Mesendoderm (in vitro differentiated cells): Measurements from ENCODE around the gene KCNJ6.
A peak's percentile ranks its signal among the peaks of the same experiment; 100 is the strongest.

Experiments used
- DNase-seq: peaks from one replicate; pipeline ENCODE4 v3.0.0; 2013
- H2AK5ac ChIP-seq: 2 replicates; pipeline ENCODE4 v1.6.1; 2013; ENCODE audit warnings: low read length, inconsistent platforms
- H2BK120ac ChIP-seq: 2 replicates; pipeline ENCODE4 v1.6.1; 2013; ENCODE audit warnings: low read depth, mild to moderate bottlenecking, low read length, moderate library complexity, mixed read lengths
- H2BK15ac ChIP-seq: replicated peaks from 2 replicates; pipeline ENCODE4 v1.6.1; 2013; ENCODE audit warnings: low read depth, mild to moderate bottlenecking, moderate library complexity
- H2BK5ac ChIP-seq: 2 replicates; pipeline ENCODE4 v1.6.1; 2013; ENCODE audit warnings: low read length, inconsistent platforms
- H3K18ac ChIP-seq: 2 replicates; pipeline ENCODE4 v1.6.1; 2013; ENCODE audit warnings: mild to moderate bottlenecking, low read length, mixed read lengths
- H3K23ac ChIP-seq: one replicate; pipeline ENCODE4 v1.6.1; 2013; ENCODE audit warnings: low read length
- H3K27ac ChIP-seq: 2 replicates; pipeline ENCODE4 v1.5.1; 2013; ENCODE audit warnings: low read depth, mild to moderate bottlenecking, inconsistent platforms, low read length, moderate library complexity
- H3K27me3 ChIP-seq: 2 replicates; pipeline ENCODE4 v1.6.1; 2013; ENCODE audit warnings: low read length, control low read depth, mild to moderate bottlenecking, inconsistent platforms; ENCODE audit not compliant: insufficient read depth, poor library complexity
- H3K36me3 ChIP-seq: 2 replicates; pipeline ENCODE4 v1.6.1; 2013; ENCODE audit warnings: low read length, inconsistent platforms; ENCODE audit not compliant: control insufficient read depth, insufficient read depth
- H3K4ac ChIP-seq: one replicate; pipeline ENCODE4 v1.6.1; 2013; ENCODE audit warnings: low read depth, mild to moderate bottlenecking, low read length, moderate library complexity
- H3K4me1 ChIP-seq: 2 replicates; pipeline ENCODE4 v1.6.1; 2013; ENCODE audit warnings: low read depth, low read length, inconsistent platforms; ENCODE audit not compliant: control insufficient read depth
- H3K4me2 ChIP-seq: 2 replicates; pipeline ENCODE4 v1.6.1; 2013; ENCODE audit warnings: low read length
- H3K4me3 ChIP-seq: 2 replicates; pipeline ENCODE4 v1.5.1; 2013; ENCODE audit warnings: mild to moderate bottlenecking, low read length
- H3K56ac ChIP-seq: one replicate; pipeline ENCODE4 v1.6.1; 2013; ENCODE audit warnings: low read length
- H3K79me1 ChIP-seq: 2 replicates; pipeline ENCODE4 v1.6.1; 2013; ENCODE audit warnings: low read length, inconsistent platforms
- H3K79me2 ChIP-seq: 2 replicates; pipeline ENCODE4 v1.6.1; 2013; ENCODE audit warnings: mild to moderate bottlenecking, low read length; ENCODE audit not compliant: control insufficient read depth, insufficient read depth
- H3K9ac ChIP-seq: 2 replicates; pipeline ENCODE4 v1.6.1; 2013; ENCODE audit warnings: low read length, inconsistent platforms
- H4K5ac ChIP-seq: one replicate; pipeline ENCODE4 v1.6.1; 2013; ENCODE audit warnings: low read length
- H4K8ac ChIP-seq: one replicate; pipeline ENCODE4 v1.6.1; 2013; ENCODE audit warnings: low read depth, mild to moderate bottlenecking, control low read depth, low read length, moderate library complexity
- WGBS: extraction: QIAGEN DNeasy Blood & Tissue Kit; methylation state at CpG from one replicate; pipeline ENCODE4 v1.1.7; 2013; ENCODE audit warnings: low lambda C conversion rate, missing lambda C conversion rate; ENCODE audit not compliant: insufficient coverage; ENCODE audit errors: extremely low coverage; 5-methylcytosine and 5-hydroxymethylcytosine counted together

Gene KCNJ6

GRCh38 chr21:37862536-37862935 is 53.7 kb downstream of the KCNJ6 start:
- H3K23ac ChIP-seq, result no peak overlapping the region
- H3K9ac ChIP-seq, result no peak overlapping the region
- H2BK5ac ChIP-seq, result no peak overlapping the region
- H3K27me3 ChIP-seq, result no peaks in the 10 kb centered on the region
- H3K27ac ChIP-seq, result no peak overlapping the region
- no peaks in the 10 kb centered on the region for H3K79me1 ChIP-seq
- H3K4me2 ChIP-seq, result no peak overlapping the region
- no peak overlapping the region for H2BK120ac ChIP-seq
- no CpG with 5 or more reads among the region's 2 CpGs for WGBS
- H4K5ac ChIP-seq, result no peak overlapping the region
- H3K36me3 ChIP-seq, result no peaks in the 10 kb centered on the region
- H3K4me3 ChIP-seq, result no peak overlapping the region
- no peaks in the 10 kb centered on the region for H3K4me1 ChIP-seq
- no peak overlapping the region for H3K4ac ChIP-seq
- H3K56ac ChIP-seq, result no peak overlapping the region
- no peak overlapping the region for H2AK5ac ChIP-seq
- peak; percentile 47 for DNase-seq
- H2BK15ac ChIP-seq, result no peak overlapping the region
- no peak overlapping the region for H4K8ac ChIP-seq
- no peaks in the 10 kb centered on the region for H3K79me2 ChIP-seq
- H3K18ac ChIP-seq, result no peak overlapping the region

GRCh38 chr21:37861561-37861960 is 54.7 kb downstream of the KCNJ6 start:
- Histone ChIP-seq H3K27ac (no peak overlapping the region), H3K9ac (no peak overlapping the region), H3K18ac (no peak overlapping the region), H3K4me3 (no peak overlapping the region), H2BK120ac (no peak overlapping the region), H3K79me1 (no peaks in the 10 kb centered on the region), H3K79me2 (no peaks in the 10 kb centered on the region), H3K23ac (no peak overlapping the region), H2AK5ac (no peak overlapping the region), H3K36me3 (no peaks in the 10 kb centered on the region), H3K4ac (no peak overlapping the region), H4K5ac (no peak overlapping the region), H4K8ac (no peak overlapping the region), H3K4me2 (no peak overlapping the region), H3K56ac (no peak overlapping the region), H2BK15ac (no peak overlapping the region), H2BK5ac (no peak overlapping the region), H3K4me1 (no peaks in the 10 kb centered on the region), H3K27me3 (no peaks in the 10 kb centered on the region)
- WGBS, result no CpG with 5 or more reads among the region's 2 CpGs
- no peak for DNase-seq

- H3K79me1 ChIP-seq, result no peaks in the 10 kb centered on the region
- no peak overlapping the region for H3K4me3 ChIP-seq
- no peak overlapping the region for H3K18ac ChIP-seq
- no peaks in the 10 kb centered on the region for H3K79me2 ChIP-seq
- H2BK120ac ChIP-seq, result no peak overlapping the region
- H2BK15ac ChIP-seq, result no peak overlapping the region
- H3K23ac ChIP-seq, result no peak overlapping the region
- H3K56ac ChIP-seq, result no peak overlapping the region
- H3K27ac ChIP-seq, result no peak overlapping the region
- H3K36me3 ChIP-seq, result no peaks in the 10 kb centered on the region
- no peak overlapping the region for H3K4me2 ChIP-seq
- H2BK5ac ChIP-seq, result no peak overlapping the region
- no CpG with 5 or more reads among the region's 2 CpGs for WGBS
- no peak overlapping the region for H4K8ac ChIP-seq
- H3K4me1 ChIP-seq, result no peaks in the 10 kb centered on the region
- no peak overlapping the region for H3K4ac ChIP-seq
- no peak overlapping the region for H2AK5ac ChIP-seq
- H4K5ac ChIP-seq, result no peak overlapping the region
- H3K9ac ChIP-seq, result no peak overlapping the region
- H3K27me3 ChIP-seq, result no peaks in the 10 kb centered on the region
- no peak for DNase-seq
These were observed 55.8 kb downstream of the KCNJ6 start for GRCh38 chr21:37860416-37860815.

DNA sequence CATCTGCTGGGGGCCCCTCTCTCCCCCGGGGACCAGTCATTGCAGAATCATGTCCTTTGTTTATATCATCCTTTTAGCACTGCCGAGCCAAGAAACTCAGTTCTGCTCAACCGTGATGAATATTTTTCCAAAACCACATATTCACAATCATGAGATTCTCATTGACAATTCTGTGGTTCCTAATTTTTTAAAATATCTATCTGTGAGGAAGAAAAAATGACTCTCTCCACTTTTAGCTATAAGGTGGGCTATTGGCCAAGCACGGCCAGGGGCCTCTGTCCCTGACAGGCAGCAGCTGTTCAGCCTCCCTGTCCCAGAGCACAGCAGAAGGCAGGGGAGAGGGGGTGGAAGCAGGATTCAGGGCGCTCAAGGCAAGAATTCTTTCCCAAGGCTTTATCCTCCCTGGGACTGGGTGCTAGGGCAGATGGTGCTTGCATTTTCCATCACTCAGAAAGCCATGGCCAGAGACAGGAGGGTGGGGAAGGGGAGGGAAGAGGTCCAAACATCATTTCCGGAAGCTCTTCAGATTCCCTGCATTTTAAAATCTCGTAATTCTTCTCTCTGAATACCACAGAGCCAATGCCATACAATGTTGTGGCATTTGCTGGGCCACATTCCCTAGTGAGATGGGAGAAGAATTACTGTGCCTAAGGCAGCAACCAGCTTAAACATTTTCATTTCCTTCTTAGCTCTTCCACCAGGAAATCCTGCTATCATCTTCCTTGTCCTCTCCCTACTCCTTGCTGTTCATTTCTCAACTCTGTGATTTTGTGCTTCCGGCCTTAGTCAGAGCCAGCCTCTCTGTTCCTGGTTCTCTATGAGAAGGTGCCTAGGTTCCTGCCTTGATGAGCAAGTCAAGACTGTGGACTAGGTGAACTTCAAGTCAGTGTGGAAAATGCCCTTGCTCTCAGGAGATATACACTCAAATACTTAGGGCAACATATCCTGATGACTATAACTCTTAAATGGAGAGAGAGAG is 60.3 kb downstream of the KCNJ6 start:
- H3K4me2 ChIP-seq, result no peak overlapping the region
- no peak overlapping the region for H3K23ac ChIP-seq
- DNase-seq, result no peak
- no peak overlapping the region for H4K8ac ChIP-seq
- H3K79me1 ChIP-seq, result no peaks in the 10 kb centered on the region
- no peaks in the 10 kb centered on the region for H3K36me3 ChIP-seq
- no peak overlapping the region for H3K27ac ChIP-seq
- H2AK5ac ChIP-seq, result no peak overlapping the region
- H3K9ac ChIP-seq, result no peak overlapping the region
- no peaks in the 10 kb centered on the region for H3K27me3 ChIP-seq
- H2BK120ac ChIP-seq, result no peak overlapping the region
- no peak overlapping the region for H2BK15ac ChIP-seq
- WGBS, result no CpG with 5 or more reads among the region's 8 CpGs
- no peak overlapping the region for H3K18ac ChIP-seq
- H3K79me2 ChIP-seq, result no peaks in the 10 kb centered on the region
- H4K5ac ChIP-seq, result no peak overlapping the region
- H3K4ac ChIP-seq, result no peak overlapping the region
- no peak overlapping the region for H3K4me3 ChIP-seq
- H3K4me1 ChIP-seq, result no peaks in the 10 kb centered on the region
- no peak overlapping the region for H2BK5ac ChIP-seq
- no peak overlapping the region for H3K56ac ChIP-seq

DNA sequence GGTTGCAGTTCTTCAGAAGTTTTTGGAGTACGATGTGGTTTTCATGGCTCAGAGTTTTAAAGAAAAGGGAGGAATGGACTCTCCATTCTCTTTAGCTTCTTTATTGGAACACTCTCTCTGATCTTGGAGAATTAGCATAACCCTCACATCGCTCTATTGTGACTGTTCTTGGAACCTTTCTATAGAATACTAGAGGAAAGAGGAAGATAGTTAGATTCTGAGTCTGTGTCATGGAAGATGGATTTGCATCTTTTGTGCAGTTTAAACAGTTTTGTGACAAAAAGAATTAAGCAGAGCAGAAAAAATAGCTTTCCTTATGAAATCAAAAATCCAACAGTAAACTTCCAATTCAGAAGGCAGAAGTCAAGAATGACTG is 61.0 kb downstream of the KCNJ6 start:
- WGBS, result no CpG with 5 or more reads among the region's 2 CpGs

More for the DNA sequence above, 61.0 kb downstream of the KCNJ6 start:
- Histone ChIP-seq H3K4me3 (no peak overlapping the region), H3K27me3 (no peaks in the 10 kb centered on the region), H4K5ac (no peak overlapping the region), H3K23ac (no peak overlapping the region), H3K9ac (no peak overlapping the region), H2BK15ac (no peak overlapping the region), H3K18ac (no peak overlapping the region), H3K56ac (no peak overlapping the region), H3K4me2 (no peak overlapping the region), H3K4ac (no peak overlapping the region), H4K8ac (no peak overlapping the region), H3K79me2 (no peaks in the 10 kb centered on the region), H2AK5ac (no peak overlapping the region), H2BK120ac (no peak overlapping the region), H3K79me1 (no peaks in the 10 kb centered on the region), H2BK5ac (no peak overlapping the region), H3K4me1 (no peaks in the 10 kb centered on the region), H3K36me3 (no peaks in the 10 kb centered on the region), H3K27ac (no peak overlapping the region)
- DNase-seq, result no peak
